HCT116 (cell line): ENCODE results near the gene TMEM232.

Experiments used
- CEBPB ChIP-seq: IDR thresholded peaks from 2 replicates; pipeline ENCODE4 v1.6.1; 2012; ENCODE audit warnings: low read depth
- ELF1 ChIP-seq: IDR thresholded peaks from 2 replicates; pipeline ENCODE4 v1.6.1; 2012; ENCODE audit warnings: low read depth, borderline replicate concordance
- EZH2 ChIP-seq: fragments of 200-600 bp; sonication (generic); IDR thresholded peaks from 2 replicates; pipeline ENCODE4 v1.6.1; 2017; ENCODE audit warnings: antibody characterized with exemption, mixed run types
- EZH2phosphoT487 ChIP-seq: fragments of 200-600 bp; IDR thresholded peaks from 2 replicates; pipeline ENCODE4 v1.6.1; 2018; ENCODE audit warnings: antibody characterized with exemption, borderline replicate concordance
- JUND ChIP-seq: IDR thresholded peaks from 2 replicates; pipeline ENCODE4 v1.6.1; 2012
- POLR2A ChIP-seq: IDR thresholded peaks from 2 replicates; pipeline ENCODE4 v1.7.0; 2011; ENCODE audit warnings: borderline replicate concordance; ENCODE audit not compliant: insufficient read depth, insufficient read length; ENCODE audit errors: extremely low read depth
- POLR2AphosphoS5 ChIP-seq: IDR thresholded peaks from 2 replicates; pipeline ENCODE4 v1.6.1; 2011; ENCODE audit warnings: mild to moderate bottlenecking, low read depth, low read length, moderate library complexity
- RAD21 ChIP-seq: IDR thresholded peaks from 2 replicates; pipeline ENCODE4 v1.6.1; 2012; ENCODE audit warnings: low read depth, mild to moderate bottlenecking
- SIN3A ChIP-seq: IDR thresholded peaks from 2 replicates; pipeline ENCODE4 v1.6.1; 2012; ENCODE audit warnings: low read depth
- SP1 ChIP-seq: IDR thresholded peaks from 2 replicates; pipeline ENCODE4 v1.6.1; 2012; ENCODE audit warnings: low read depth
- YY1 ChIP-seq: IDR thresholded peaks from 2 replicates; pipeline ENCODE4 v1.6.1; 2011; ENCODE audit warnings: low read length, low read depth, moderate library complexity, mild to moderate bottlenecking; ENCODE audit not compliant: insufficient replicate concordance; ENCODE audit errors: extremely low read depth
- TF ChIP-seq, protein P1 (sequence below): IDR thresholded peaks from 2 replicates; pipeline ENCODE4 v1.6.1; 2011; ENCODE audit warnings: mild to moderate bottlenecking, low read length, moderate library complexity; ENCODE audit not compliant: insufficient replicate concordance; ENCODE audit errors: extremely low read depth
- TF ChIP-seq, protein P2 (sequence below), 3 experiments: fragments of 200-600 bp in 1 of 3; sonication (generic) in 1 of 3; IDR thresholded peaks in 2 of 3; conservative IDR thresholded peaks in 1 of 3; 2 replicates each; pipeline ENCODE4 v1.5.1; 2012 to 2017; ENCODE audit warnings: low read depth in 2 of 3, low read length in 2 of 3, antibody characterized with exemption in 1 of 3, borderline replicate concordance in 1 of 3, control low read depth in 1 of 3, mild to moderate bottlenecking in 1 of 3, mixed read lengths in 1 of 3, mixed run types in 1 of 3, moderate library complexity in 1 of 3; ENCODE audit not compliant: insufficient read depth in 1 of 3
- TF ChIP-seq, protein P3 (sequence below): IDR thresholded peaks from 2 replicates; pipeline ENCODE4 v1.6.1; 2012

GRCh38 chr5:110681109-110681508 lies 45.4 kb downstream of the TMEM232 start:
- TF ChIP-seq POLR2A: no peak
- no peak for TF ChIP-seq POLR2AphosphoS5
- TF ChIP-seq, protein P1, sequence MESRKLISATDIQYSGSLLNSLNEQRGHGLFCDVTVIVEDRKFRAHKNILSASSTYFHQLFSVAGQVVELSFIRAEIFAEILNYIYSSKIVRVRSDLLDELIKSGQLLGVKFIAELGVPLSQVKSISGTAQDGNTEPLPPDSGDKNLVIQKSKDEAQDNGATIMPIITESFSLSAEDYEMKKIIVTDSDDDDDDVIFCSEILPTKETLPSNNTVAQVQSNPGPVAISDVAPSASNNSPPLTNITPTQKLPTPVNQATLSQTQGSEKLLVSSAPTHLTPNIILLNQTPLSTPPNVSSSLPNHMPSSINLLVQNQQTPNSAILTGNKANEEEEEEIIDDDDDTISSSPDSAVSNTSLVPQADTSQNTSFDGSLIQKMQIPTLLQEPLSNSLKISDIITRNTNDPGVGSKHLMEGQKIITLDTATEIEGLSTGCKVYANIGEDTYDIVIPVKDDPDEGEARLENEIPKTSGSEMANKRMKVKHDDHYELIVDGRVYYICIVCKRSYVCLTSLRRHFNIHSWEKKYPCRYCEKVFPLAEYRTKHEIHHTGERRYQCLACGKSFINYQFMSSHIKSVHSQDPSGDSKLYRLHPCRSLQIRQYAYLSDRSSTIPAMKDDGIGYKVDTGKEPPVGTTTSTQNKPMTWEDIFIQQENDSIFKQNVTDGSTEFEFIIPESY: no peak
- TF ChIP-seq, protein P2, sequence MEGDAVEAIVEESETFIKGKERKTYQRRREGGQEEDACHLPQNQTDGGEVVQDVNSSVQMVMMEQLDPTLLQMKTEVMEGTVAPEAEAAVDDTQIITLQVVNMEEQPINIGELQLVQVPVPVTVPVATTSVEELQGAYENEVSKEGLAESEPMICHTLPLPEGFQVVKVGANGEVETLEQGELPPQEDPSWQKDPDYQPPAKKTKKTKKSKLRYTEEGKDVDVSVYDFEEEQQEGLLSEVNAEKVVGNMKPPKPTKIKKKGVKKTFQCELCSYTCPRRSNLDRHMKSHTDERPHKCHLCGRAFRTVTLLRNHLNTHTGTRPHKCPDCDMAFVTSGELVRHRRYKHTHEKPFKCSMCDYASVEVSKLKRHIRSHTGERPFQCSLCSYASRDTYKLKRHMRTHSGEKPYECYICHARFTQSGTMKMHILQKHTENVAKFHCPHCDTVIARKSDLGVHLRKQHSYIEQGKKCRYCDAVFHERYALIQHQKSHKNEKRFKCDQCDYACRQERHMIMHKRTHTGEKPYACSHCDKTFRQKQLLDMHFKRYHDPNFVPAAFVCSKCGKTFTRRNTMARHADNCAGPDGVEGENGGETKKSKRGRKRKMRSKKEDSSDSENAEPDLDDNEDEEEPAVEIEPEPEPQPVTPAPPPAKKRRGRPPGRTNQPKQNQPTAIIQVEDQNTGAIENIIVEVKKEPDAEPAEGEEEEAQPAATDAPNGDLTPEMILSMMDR (IDR thresholded peaks at IDR 0.05 in 2 of 3, conservative IDR thresholded peaks at IDR 0.05 in 1 of 3; ENCODE audit: borderline replicate concordance in 1 of 3, insufficient read depth in 1 of 3, low read depth in 2 of 3, low read length in 2 of 3): no peak
- TF ChIP-seq SIN3A: no peak
- no peak for TF ChIP-seq CEBPB
- no peak for TF ChIP-seq EZH2phosphoT487
- no peak for TF ChIP-seq EZH2
- TF ChIP-seq ELF1: no peak
- TF ChIP-seq RAD21: no peak
- TF ChIP-seq, protein P3, sequence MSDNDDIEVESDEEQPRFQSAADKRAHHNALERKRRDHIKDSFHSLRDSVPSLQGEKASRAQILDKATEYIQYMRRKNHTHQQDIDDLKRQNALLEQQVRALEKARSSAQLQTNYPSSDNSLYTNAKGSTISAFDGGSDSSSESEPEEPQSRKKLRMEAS: no peak
- no peak for TF ChIP-seq SP1
- no peak for TF ChIP-seq YY1
- TF ChIP-seq JUND: no peak
